ENCODE results near the gene RPE.

The RPE gene

DNA sequence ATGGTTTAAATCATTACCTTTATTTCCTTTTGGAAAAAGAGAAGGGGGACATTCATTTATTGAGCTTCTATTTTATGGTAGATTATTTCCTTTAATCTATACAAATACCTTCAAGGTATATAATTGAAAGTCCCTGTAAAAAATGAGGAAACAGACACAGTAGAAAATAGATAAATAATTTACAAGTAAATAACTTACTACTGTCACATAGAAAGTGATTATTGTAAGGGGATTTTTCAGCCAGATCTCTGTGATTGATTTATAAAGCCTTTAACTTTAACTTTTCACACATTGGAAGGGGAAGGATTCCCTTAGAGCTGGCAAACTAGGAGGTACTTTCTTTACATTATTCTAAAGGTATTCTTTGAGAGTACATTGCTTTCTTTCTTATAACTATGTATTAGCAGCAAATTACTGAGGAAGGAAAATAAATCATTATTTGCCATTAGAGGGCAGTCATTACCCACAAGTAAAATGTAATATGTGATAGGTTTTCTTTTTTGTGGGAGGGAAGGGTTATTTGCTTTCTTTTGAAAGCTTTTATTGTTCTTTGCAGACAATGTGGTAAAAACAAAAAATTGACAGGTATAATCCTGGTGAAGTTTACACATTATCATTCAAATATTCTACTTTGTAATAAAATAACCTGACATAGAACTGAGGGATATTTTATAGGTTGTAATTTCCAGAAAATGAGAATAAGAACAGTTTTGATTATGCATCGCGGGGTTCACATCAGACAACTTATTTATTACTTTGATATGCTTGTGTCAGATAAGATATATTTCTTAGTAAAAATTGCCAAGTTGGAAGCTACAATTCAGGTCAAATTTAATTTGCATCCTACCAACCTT, 24.8 kb upstream of the RPE start:
- TF ChIP-seq, protein P1, sequence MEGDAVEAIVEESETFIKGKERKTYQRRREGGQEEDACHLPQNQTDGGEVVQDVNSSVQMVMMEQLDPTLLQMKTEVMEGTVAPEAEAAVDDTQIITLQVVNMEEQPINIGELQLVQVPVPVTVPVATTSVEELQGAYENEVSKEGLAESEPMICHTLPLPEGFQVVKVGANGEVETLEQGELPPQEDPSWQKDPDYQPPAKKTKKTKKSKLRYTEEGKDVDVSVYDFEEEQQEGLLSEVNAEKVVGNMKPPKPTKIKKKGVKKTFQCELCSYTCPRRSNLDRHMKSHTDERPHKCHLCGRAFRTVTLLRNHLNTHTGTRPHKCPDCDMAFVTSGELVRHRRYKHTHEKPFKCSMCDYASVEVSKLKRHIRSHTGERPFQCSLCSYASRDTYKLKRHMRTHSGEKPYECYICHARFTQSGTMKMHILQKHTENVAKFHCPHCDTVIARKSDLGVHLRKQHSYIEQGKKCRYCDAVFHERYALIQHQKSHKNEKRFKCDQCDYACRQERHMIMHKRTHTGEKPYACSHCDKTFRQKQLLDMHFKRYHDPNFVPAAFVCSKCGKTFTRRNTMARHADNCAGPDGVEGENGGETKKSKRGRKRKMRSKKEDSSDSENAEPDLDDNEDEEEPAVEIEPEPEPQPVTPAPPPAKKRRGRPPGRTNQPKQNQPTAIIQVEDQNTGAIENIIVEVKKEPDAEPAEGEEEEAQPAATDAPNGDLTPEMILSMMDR (IDR thresholded peaks at IDR 0.05; ENCODE audit: control insufficient read depth, extremely low read depth, insufficient read depth) = peak; percentile 35; the same call in 1 of the 2 replicates
- H3K4me3 ChIP-seq (ENCODE audit: low read depth, low read length) = no peak overlapping the region
- no peak for DNase-seq (ENCODE audit: low read depth)

DNA sequence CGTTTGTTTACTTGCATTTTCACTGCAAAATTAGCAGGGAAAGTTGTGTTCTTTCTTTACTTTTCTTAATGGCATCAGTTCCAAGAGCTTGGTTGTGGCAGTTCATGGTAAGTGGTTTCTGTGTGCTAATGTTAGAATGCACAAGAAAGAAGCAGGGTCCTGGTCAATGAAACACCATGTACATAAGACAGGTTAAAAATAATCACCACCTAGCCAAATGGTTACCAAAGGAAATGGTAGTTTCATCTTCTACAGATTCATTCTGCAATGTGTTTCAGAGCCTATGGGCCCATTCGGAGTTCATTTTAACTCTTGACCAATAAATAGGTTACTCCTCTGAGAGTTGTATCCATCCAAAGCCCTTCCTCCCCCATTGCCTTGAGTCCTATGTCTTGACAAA, 18.1 kb upstream of the RPE start:
- no peak overlapping the region for H3K4me3 ChIP-seq (ENCODE audit: low read depth, low read length)
- TF ChIP-seq, protein P1 (IDR thresholded peaks at IDR 0.05; ENCODE audit: control insufficient read depth, extremely low read depth, insufficient read depth) = no peak
- DNase-seq (ENCODE audit: low read depth) = no peak

DNA sequence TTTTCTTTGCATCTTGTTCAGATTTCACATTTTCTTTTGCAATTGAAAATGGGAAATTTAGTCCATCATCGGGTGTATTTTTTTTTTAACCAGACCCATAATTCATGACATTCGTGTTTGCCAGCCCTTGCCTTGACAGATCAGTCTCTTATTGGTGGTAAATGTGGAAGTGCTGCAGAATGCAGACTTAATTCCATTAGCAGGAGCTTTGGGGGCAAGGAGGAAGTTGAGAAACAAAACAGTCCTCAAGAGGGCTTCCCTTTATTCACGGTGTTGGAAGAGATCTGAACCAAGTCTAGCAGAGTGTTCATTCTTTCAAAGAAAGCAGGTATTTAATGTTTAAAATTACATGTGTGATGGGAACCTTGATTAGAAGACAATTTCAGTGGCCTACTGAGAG, 16.6 kb upstream of the RPE start:
- DNase-seq (ENCODE audit: low read depth) = no peak
- TF ChIP-seq, protein P1 (IDR thresholded peaks at IDR 0.05; ENCODE audit: control insufficient read depth, extremely low read depth, insufficient read depth) = no peak
- H3K4me3 ChIP-seq (ENCODE audit: low read depth, low read length) = no peak overlapping the region

DNA sequence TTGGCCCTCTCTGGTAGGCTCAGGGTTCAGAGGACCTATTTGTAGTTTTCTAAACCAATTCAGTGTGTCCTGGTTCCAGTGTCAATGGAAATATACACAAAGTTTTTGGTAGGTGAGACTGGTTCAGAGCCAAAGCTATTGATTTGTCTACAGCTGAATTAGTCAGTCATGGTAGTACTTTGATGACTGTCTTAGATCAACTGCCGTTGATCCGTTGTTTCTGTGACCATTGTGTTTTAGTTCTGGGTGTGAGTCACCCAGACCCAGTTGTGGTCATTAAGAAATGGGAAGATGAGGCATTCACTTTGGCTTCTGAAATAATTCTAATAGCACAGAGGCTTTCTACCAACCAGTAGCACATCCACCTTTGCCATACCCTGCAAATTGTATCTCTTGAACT, 16.0 kb upstream of the RPE start:
- no peak for DNase-seq (ENCODE audit: low read depth)
- TF ChIP-seq, protein P1 (IDR thresholded peaks at IDR 0.05; ENCODE audit: control insufficient read depth, extremely low read depth, insufficient read depth) = no peak
- no peak overlapping the region for H3K4me3 ChIP-seq (ENCODE audit: low read depth, low read length)

DNA sequence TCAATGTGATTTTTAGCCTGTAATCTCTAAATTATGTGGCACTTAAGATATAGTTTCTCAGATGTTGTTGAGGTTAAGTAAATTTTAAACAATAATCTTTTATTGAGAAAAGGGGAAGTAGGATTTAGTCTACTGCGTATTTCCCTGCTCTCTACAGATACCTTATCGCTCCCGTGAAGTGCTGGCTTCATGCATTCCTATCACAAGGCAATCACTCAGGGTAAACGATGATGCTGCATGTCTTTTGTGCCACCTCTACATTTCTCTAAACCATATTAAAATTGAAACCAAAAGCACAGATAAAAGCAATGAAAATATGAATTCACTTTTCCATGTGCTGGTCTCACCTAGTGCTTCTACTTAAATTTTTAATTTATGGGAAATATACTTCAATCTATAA, 14.4 kb upstream of the RPE start:
- TF ChIP-seq, protein P1 (IDR thresholded peaks at IDR 0.05; ENCODE audit: control insufficient read depth, extremely low read depth, insufficient read depth) = no peak
- DNase-seq (ENCODE audit: low read depth) = no peak
- no peak overlapping the region for H3K4me3 ChIP-seq (ENCODE audit: low read depth, low read length)

DNA sequence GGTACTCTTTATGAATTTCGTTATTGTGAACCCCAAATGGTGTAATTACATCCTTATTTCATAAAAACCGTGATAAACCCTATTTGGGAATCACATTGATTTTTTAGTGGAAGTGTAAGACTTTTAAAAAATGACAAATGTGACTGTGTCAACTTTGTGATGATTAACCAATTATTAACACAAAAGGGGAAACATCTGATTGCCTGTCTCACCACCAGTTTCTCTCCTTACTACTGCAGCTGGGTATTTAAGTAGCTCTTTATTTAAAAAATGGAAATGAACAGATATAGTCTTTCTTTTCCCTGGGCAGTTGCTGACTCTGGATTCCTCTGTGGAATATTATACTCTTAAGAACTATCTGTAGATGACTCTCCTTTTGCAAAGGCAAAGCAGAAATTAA, 11.6 kb upstream of the RPE start:
- TF ChIP-seq, protein P1 (IDR thresholded peaks at IDR 0.05; ENCODE audit: control insufficient read depth, extremely low read depth, insufficient read depth) = no peak
- no peak for DNase-seq (ENCODE audit: low read depth)

DNA sequence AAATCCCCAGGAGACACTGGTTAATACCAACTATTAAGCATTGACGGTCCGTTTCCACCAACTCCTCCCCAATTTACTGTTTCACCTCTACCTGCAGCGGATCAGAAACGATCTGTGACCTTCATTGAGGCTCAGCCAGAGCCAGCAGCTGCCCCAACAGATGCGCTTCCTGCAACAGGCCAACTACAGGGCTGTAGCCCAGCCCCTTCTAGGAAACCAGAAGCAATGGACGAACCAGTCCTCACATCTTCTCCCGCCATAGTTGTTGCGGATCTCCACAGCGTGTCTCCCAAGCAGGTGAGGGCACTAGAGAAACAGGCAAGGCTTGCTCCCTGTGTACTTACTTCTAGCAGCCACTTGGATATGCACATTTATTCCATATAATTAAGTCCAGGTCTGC, 8.5 kb upstream of the RPE start:
- no peak for DNase-seq (ENCODE audit: low read depth)
- H3K4me3 ChIP-seq (ENCODE audit: low read depth, low read length) = no peak overlapping the region
- TF ChIP-seq, protein P1 (IDR thresholded peaks at IDR 0.05; ENCODE audit: control insufficient read depth, extremely low read depth, insufficient read depth) = no peak

More for the DNA sequence above, 11.6 kb upstream of the RPE start:
- H3K4me3 ChIP-seq (ENCODE audit: low read depth, low read length) = no peak overlapping the region

All from LNCaP clone FGC (cell line).